HPDE6-E6E7 (cell line): ENCODE measurements around the gene RAG2.
"Not testable (repeated sequence)": the region's sequence is repeated elsewhere in the genome, so short reads cannot be mapped to it uniquely, and the experiment has no call there.

Experiments used
- DNase-seq: peaks from one replicate; pipeline ENCODE4 v3.0.0; 2011; ENCODE audit warnings: missing footprints; ENCODE audit errors: extremely low spot score

Gene RAG2

GRCh38 chr11:36600180-36600579 lies 2.1 kb upstream of the RAG2 start:
- DNase-seq = no peak

- DNase-seq = no peak
These were observed 1.2 kb downstream of the RAG2 start for GRCh38 chr11:36596880-36597279.

- peak; percentile 85 for DNase-seq
These were observed 3.6 kb downstream of the RAG2 start, which contains the start of gene IFTAP for GRCh38 chr11:36594316-36594989. TSS of gene IFTAP (plus strand) at chr11:36594502. CDS start at chr11:36610104, 15,602 bp downstream.

- DNase-seq = no peak
These were observed 6.6 kb downstream of the RAG2 start for GRCh38 chr11:36591433-36591832.

GRCh38 chr11:36590513-36590912 lies 7.5 kb downstream of the RAG2 start:
- no peak for DNase-seq

- DNase-seq = no peak
These were observed 9.9 kb downstream of the RAG2 start for GRCh38 chr11:36588099-36588498.

- no peak for DNase-seq
These were observed 11.5 kb downstream of the RAG2 start for GRCh38 chr11:36586543-36586942.

GRCh38 chr11:36583667-36584066 lies 14.4 kb downstream of the RAG2 start:
- DNase-seq = no peak

- DNase-seq = no peak
These were observed 16.5 kb downstream of the RAG2 start for GRCh38 chr11:36581536-36581935.

GRCh38 chr11:36578458-36578857 lies 19.6 kb downstream of the RAG2 start:
- no peak for DNase-seq

GRCh38 chr11:36577859-36578258 lies 20.2 kb downstream of the RAG2 start:
- DNase-seq = no peak

- DNase-seq = no peak
These were observed 20.7 kb downstream of the RAG2 start for GRCh38 chr11:36577373-36577772.

GRCh38 chr11:36574486-36574885 lies 23.6 kb downstream of the RAG2 start:
- DNase-seq = no peak

GRCh38 chr11:36569095-36569494 lies 28.9 kb downstream of the RAG2 start:
- DNase-seq = no peak

- DNase-seq = no peak
These were observed 30.3 kb downstream of the RAG2 start, which contains the start of gene RAG1 for GRCh38 chr11:36567694-36568093. TSS of gene RAG1 (plus strand) at chr11:36568007. CDS start at chr11:36573305, 5,298 bp downstream.

GRCh38 chr11:36566407-36567053 lies 31.5 kb downstream of the RAG2 start:
- no peak for DNase-seq

GRCh38 chr11:36565031-36565610 lies 32.9 kb downstream of the RAG2 start:
- DNase-seq = no peak

GRCh38 chr11:36564376-36565030 lies 33.5 kb downstream of the RAG2 start:
- peak; percentile 35 for DNase-seq

- DNase-seq = no peak
These were observed 39.2 kb downstream of the RAG2 start for GRCh38 chr11:36558571-36559413.

GRCh38 chr11:36557991-36558390 lies 40.0 kb downstream of the RAG2 start:
- no peak for DNase-seq

- not testable (repeated sequence) for DNase-seq
These were observed 40.6 kb downstream of the RAG2 start for GRCh38 chr11:36557390-36557789.
